Measurements from ENCODE around the gene MAPRE2.

DNA sequence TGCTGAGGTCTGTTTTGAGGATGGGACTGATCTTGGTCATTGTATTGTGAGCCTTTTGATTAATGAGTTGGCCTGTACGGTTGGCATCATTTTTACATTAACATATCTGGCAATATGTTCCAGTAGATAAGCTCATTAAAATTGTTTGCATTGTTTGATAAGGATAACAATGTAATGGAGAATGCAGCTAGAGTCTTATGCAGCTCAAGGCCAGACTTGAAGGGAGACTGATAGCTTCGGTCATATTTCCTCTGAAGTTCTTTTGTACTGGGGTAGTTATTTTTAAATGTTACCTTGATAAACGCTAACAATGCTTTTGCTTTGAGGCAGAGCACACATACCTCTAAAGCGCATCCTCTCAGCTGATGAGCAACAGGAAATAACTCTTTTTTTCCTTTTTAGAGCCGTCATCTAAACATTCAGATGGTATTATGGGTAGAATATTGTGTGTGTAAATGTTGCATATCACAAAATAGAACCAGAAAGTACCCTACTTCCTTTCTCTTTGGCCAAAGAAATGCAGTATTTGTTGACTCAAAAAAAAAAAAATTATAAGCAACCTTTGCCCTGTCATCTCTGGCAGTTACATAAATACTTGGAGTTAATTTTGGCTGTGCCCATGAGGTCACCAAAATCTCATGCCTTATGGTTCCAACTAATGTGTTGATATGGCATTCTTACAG, 1.3 kb downstream of the MAPRE2 start:
- TF ChIP-seq, protein P1, sequence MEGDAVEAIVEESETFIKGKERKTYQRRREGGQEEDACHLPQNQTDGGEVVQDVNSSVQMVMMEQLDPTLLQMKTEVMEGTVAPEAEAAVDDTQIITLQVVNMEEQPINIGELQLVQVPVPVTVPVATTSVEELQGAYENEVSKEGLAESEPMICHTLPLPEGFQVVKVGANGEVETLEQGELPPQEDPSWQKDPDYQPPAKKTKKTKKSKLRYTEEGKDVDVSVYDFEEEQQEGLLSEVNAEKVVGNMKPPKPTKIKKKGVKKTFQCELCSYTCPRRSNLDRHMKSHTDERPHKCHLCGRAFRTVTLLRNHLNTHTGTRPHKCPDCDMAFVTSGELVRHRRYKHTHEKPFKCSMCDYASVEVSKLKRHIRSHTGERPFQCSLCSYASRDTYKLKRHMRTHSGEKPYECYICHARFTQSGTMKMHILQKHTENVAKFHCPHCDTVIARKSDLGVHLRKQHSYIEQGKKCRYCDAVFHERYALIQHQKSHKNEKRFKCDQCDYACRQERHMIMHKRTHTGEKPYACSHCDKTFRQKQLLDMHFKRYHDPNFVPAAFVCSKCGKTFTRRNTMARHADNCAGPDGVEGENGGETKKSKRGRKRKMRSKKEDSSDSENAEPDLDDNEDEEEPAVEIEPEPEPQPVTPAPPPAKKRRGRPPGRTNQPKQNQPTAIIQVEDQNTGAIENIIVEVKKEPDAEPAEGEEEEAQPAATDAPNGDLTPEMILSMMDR (IDR thresholded peaks at IDR 0.05), result no peak
- TF ChIP-seq EP300 (IDR thresholded peaks at IDR 0.05) (no peak), POLR2A (IDR thresholded peaks at IDR 0.05) (no peak), POLR2AphosphoS5 (IDR thresholded peaks at IDR 0.05) (no peak)

All from gastroesophageal sphincter (tissue), 3 donors.